K562 (cell line): ENCODE data around the gene SYNPO2. TPM values are rescaled to one million over a fixed set of nuclear protein-coding genes. Genes with fewer than 3 reads are reported as not detected.

Experiments used
- ATAC-seq: fragments of 200-7000 bp; cut with Tn5 transposase; 3 replicates; pipeline ENCODE4 v1.9.1; 2020; ENCODE audit warnings: moderate library complexity
- BruUV-seq: library from RNA; stranded (reverse); fragments of 400-500 nt; replicated peaks from 2 replicates; lab custom pipeline; 2021; lab: Mats Ljungman, UMichigan
- CTCF ChIA-PET: fragments of 300-600 bp; formaldehyde crosslinking; extraction: SDS; loops from one replicate; lab custom pipeline; 2021; ENCODE audit warnings: low intra/inter-chr PET ratio; lab: Yijun Ruan, JAX
- POLR2A ChIA-PET: fragments of 300-600, 350-650 bp; sonication (Branson Sonifier 250); formaldehyde crosslinking; extraction: SDS; loops from one replicate; lab custom pipeline; 2021; ENCODE audit warnings: antibody characterized with exemption, inconsistent platforms; lab: Yijun Ruan, JAX
- DNase-seq, 4 experiments: peaks; one replicate each; pipeline versions ENCODE4 v3.0.0 to v3.0.0-alpha.2; 2011 to 2018; ENCODE audit warnings: low spot score in 3 of 4, mixed read lengths in 3 of 4; ENCODE audit errors: extremely low read depth in 1 of 4
- FAIRE-seq: peaks from 2 replicates; lab custom pipeline; 2011; peaks lifted over from hg19 to GRCh38; lab: Jason Lieb, UNC
- H2AFZ ChIP-seq: 2 replicates; pipeline ENCODE4 v1.6.0; 2011; ENCODE audit warnings: low read depth, low read length, control low read depth, inconsistent platforms
- H3K27ac ChIP-seq: fragments of 200-600 bp; 3 replicates; pipeline ENCODE4 v1.8.0; 2011; ENCODE audit warnings: low read depth, mild to moderate bottlenecking, control low read depth, inconsistent platforms, low read length, moderate library complexity, mixed read lengths; ENCODE audit errors: extremely low read depth
- H3K27me3 ChIP-seq, 2 experiments: fragments of 300-600 bp in 1 of 2; 2 replicates in 1 of 2; 3 replicates in 1 of 2; pipeline versions ENCODE4 v1.6.0 to v1.8.0; 2011; ENCODE audit warnings: inconsistent platforms in 2 of 2, low read length in 2 of 2, mild to moderate bottlenecking in 1 of 2, mixed read lengths in 1 of 2, moderate library complexity in 1 of 2; ENCODE audit not compliant: control insufficient read depth in 2 of 2, insufficient read depth in 2 of 2
- H3K36me3 ChIP-seq: fragments of 300-600 bp; 3 replicates; pipeline ENCODE4 v1.8.0; 2011; ENCODE audit warnings: mild to moderate bottlenecking, low read length, inconsistent platforms; ENCODE audit not compliant: control insufficient read depth, insufficient read depth
- H3K4me1 ChIP-seq, 2 experiments: fragments of 200-600 bp in 1 of 2; replicated peaks in 1 of 2; 2 replicates in 1 of 2; 3 replicates in 1 of 2; pipeline versions ENCODE4 v1.5.1 to v1.8.0; 2011; ENCODE audit warnings: inconsistent platforms in 2 of 2, low read length in 2 of 2, mild to moderate bottlenecking in 1 of 2, mixed read lengths in 1 of 2, moderate library complexity in 1 of 2; ENCODE audit not compliant: control insufficient read depth in 2 of 2, insufficient read depth in 2 of 2
- H3K4me2 ChIP-seq: 2 replicates; pipeline ENCODE4 v1.6.1; 2011; ENCODE audit warnings: low read length, control low read depth, inconsistent platforms, mixed read lengths; ENCODE audit not compliant: insufficient read depth
- H3K4me3 ChIP-seq: fragments of 200-600 bp; sonication (generic), shearing (Covaris generic); 2 replicates; pipeline ENCODE4 v1.5.1; 2016; ENCODE audit warnings: control low read depth, inconsistent platforms
- H3K79me2 ChIP-seq: fragments of 200-600 bp; 3 replicates; pipeline ENCODE4 v1.8.0; 2011; ENCODE audit warnings: low read length, inconsistent platforms; ENCODE audit not compliant: control insufficient read depth, insufficient read depth
- H3K9ac ChIP-seq, 2 experiments: 2 replicates each; pipeline versions ENCODE4 v1.6.0 to v1.6.1; 2011; ENCODE audit warnings: low read depth in 2 of 2, low read length in 2 of 2, control low read depth in 1 of 2, inconsistent platforms in 1 of 2, mild to moderate bottlenecking in 1 of 2, mixed read lengths in 1 of 2; ENCODE audit not compliant: insufficient read depth in 1 of 2
- H3K9me1 ChIP-seq: one replicate; pipeline ENCODE4 v1.6.0; 2011; ENCODE audit warnings: inconsistent platforms, mild to moderate bottlenecking, low read length, moderate library complexity; ENCODE audit not compliant: control insufficient read depth, insufficient read depth
- H3K9me3 ChIP-seq: replicated peaks from 2 replicates; pipeline ENCODE4 v1.5.1; 2011; ENCODE audit warnings: low read depth, low read length, inconsistent platforms; ENCODE audit not compliant: control insufficient read depth, insufficient read depth
- H4K20me1 ChIP-seq: replicated peaks from 2 replicates; pipeline ENCODE4 v1.6.1; 2011; ENCODE audit warnings: low read length, inconsistent platforms, mixed read lengths; ENCODE audit not compliant: control insufficient read depth, insufficient read depth
- ESRRB ChIP-seq: fragments of 250-450 bp; sonication (Bioruptor Pico); IDR thresholded peaks from 2 replicates; pipeline ENCODE4 v1.5.0; 2020; ENCODE audit warnings: mild to moderate bottlenecking, moderate library complexity, borderline replicate concordance
- MCM5 ChIP-seq: fragments of 450-650 bp; IDR thresholded peaks from 2 replicates; pipeline ENCODE4 v1.6.1; 2016; ENCODE audit warnings: low read depth
- NR1H2 ChIP-seq: sonication (generic); formaldehyde crosslinking; IDR thresholded peaks from 2 replicates; pipeline ENCODE4 v1.4.0; 2020; ENCODE audit warnings: mild to moderate bottlenecking, missing genetic modification reagents
- RHOXF2B ChIP-seq: fragments of 250-450 bp; sonication (Bioruptor Pico); conservative IDR thresholded peaks from 2 replicates; pipeline ENCODE4 v1.5.1; 2021
- TEAD4 ChIP-seq, 2 experiments: sonication (generic) in 1 of 2; formaldehyde crosslinking in 1 of 2; IDR thresholded peaks; 2 replicates each; pipeline versions ENCODE4 v1.6.1 to v1.8.0; 2012 to 2022; ENCODE audit warnings: borderline replicate concordance in 1 of 2, inconsistent platforms in 1 of 2, low read length in 1 of 2, mild to moderate bottlenecking in 1 of 2, missing genetic modification reagents in 1 of 2
- ZNF311 ChIP-seq: fragments of 250-450 bp; sonication (Bioruptor Pico); IDR thresholded peaks from 2 replicates; pipeline ENCODE4 v1.4.0; 2020; ENCODE audit warnings: mild to moderate bottlenecking, moderate library complexity
- WGBS: fragments of 100-300 bp; shearing (Covaris generic); methylation state at CpG from one replicate; pipeline ENCODE4 v1.1.6; 2016; ENCODE audit warnings: low coverage, mixed read lengths; ENCODE audit not compliant: insufficient coverage; ENCODE audit errors: missing lambda C conversion rate; 5-methylcytosine and 5-hydroxymethylcytosine counted together
- in situ Hi-C: fragments of 300-500 bp; cut with MboI; formaldehyde crosslinking; loops from 4 replicates; pipeline ENCODE4 v1.15.0; 2018; ENCODE audit warnings: inconsistent platforms, mixed read lengths
- intact Hi-C: fragments of 100-400 bp; cut with micrococcal nuclease; formaldehyde crosslinking; loops from 2 replicates; pipeline ENCODE4 v1.14.2; 2022
- polyA plus RNA-seq, 8 experiments: library from polyadenylated mRNA; depleted of rRNA in 4 of 8; stranded (reverse) in 5 of 8; unstranded in 3 of 8; fragments of >200 nt; fragmentation: Nextera tagmentation in 2 of 8; fragmentation: Illumina TruSeq in 1 of 8; extraction: Ambion mirVana in 2 of 8; extraction: Trizol in 1 of 8; gene quantifications; 2 replicates each; pipeline versions ENCODE4 v1.2.1 to v1.2.3, GENCODE V29; 2011 to 2014; ENCODE audit warnings: inconsistent platforms in 1 of 8, missing spikeins in 1 of 8
- total RNA-seq, 7 experiments: library from RNA; depleted of rRNA in 6 of 7; stranded (reverse); fragments of >200 nt in 6 of 7; fragmentation: Illumina TruSeq in 2 of 7; extraction: Trizol in 2 of 7; gene quantifications; 2 replicates each; pipeline versions ENCODE4 v1.2.1 to v1.2.3, GENCODE V29; 2011 to 2021; ENCODE audit warnings: low replicate concordance in 1 of 7
- TF ChIP-seq, protein P1 (sequence below), 2 experiments: fragments of 450-650 bp; IDR thresholded peaks; 2 replicates each; pipeline ENCODE4 v1.6.1; 2016; ENCODE audit warnings: mild to moderate bottlenecking in 2 of 2, borderline replicate concordance in 1 of 2, low read depth in 1 of 2, moderate library complexity in 1 of 2
- TF ChIP-seq, protein P2 (sequence below): fragments of 450-650 bp; IDR thresholded peaks from 2 replicates; pipeline ENCODE4 v1.6.1; 2016; ENCODE audit warnings: antibody characterized with exemption
- TF ChIP-seq, protein P3 (sequence below): sonication (generic); formaldehyde crosslinking; IDR thresholded peaks from 2 replicates; pipeline ENCODE4 v1.8.1; 2022; ENCODE audit warnings: missing genetic modification reagents

Gene SYNPO2
- total and polyA plus RNA-seq, 9 of the 15 experiments (the other 6 are each of a cell fraction or from before 2014, with no cell fraction given) = 0.03 to 0.18 TPM; not detected in 7

DNA sequence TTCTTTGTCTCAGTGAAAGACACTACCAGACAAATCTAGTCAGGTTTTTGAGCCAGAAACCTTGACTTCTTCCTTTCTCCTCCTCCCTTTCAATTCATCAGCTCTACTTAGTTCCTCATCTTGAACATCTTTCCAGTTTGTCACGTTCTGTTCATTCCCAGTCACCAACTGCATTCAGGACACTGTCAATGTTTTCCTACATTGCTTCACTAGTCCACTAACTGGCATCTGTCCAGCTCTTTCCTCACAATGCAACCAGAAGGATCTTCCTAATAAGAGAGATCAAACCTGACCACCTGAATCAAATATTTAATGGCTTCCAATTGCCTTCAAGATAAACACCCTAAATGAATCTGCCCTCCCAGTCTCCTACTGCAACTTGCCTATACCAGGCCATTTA is 52.5 kb downstream of the SYNPO2 start:
- DNase-seq (no peak), ATAC-seq (no peak), FAIRE-seq (no peak)
- POLR2A ChIA-PET = no interaction called here
- Histone ChIP-seq H3K36me3 (no peaks in the 10 kb centered on the region), H3K9ac (no peak overlapping the region), H3K4me1 (no peaks in the 10 kb centered on the region), H3K4me2 (no peak overlapping the region), H3K9me1 (no peaks in the 10 kb centered on the region), H2AFZ (no peak overlapping the region), H3K9me3 (no peaks in the 10 kb centered on the region), H3K27ac (no peak overlapping the region), H3K27me3 (peaks cover 6 to 8% of the 10 kb centered on the region in 2 experiments; a peak in 3 of 5 replicates), H3K4me3 (no peak overlapping the region), H4K20me1 (no peaks in the 10 kb centered on the region), H3K79me2 (no peaks in the 10 kb centered on the region)
- CTCF ChIA-PET = no interaction called here
- BruUV-seq = no TSS peak
- 0% methylated on average over 1 of the region's 1 CpG for WGBS
- intact Hi-C loops (no loop called here), in situ Hi-C loops (no loop called here)
- TF ChIP-seq, protein P1, sequence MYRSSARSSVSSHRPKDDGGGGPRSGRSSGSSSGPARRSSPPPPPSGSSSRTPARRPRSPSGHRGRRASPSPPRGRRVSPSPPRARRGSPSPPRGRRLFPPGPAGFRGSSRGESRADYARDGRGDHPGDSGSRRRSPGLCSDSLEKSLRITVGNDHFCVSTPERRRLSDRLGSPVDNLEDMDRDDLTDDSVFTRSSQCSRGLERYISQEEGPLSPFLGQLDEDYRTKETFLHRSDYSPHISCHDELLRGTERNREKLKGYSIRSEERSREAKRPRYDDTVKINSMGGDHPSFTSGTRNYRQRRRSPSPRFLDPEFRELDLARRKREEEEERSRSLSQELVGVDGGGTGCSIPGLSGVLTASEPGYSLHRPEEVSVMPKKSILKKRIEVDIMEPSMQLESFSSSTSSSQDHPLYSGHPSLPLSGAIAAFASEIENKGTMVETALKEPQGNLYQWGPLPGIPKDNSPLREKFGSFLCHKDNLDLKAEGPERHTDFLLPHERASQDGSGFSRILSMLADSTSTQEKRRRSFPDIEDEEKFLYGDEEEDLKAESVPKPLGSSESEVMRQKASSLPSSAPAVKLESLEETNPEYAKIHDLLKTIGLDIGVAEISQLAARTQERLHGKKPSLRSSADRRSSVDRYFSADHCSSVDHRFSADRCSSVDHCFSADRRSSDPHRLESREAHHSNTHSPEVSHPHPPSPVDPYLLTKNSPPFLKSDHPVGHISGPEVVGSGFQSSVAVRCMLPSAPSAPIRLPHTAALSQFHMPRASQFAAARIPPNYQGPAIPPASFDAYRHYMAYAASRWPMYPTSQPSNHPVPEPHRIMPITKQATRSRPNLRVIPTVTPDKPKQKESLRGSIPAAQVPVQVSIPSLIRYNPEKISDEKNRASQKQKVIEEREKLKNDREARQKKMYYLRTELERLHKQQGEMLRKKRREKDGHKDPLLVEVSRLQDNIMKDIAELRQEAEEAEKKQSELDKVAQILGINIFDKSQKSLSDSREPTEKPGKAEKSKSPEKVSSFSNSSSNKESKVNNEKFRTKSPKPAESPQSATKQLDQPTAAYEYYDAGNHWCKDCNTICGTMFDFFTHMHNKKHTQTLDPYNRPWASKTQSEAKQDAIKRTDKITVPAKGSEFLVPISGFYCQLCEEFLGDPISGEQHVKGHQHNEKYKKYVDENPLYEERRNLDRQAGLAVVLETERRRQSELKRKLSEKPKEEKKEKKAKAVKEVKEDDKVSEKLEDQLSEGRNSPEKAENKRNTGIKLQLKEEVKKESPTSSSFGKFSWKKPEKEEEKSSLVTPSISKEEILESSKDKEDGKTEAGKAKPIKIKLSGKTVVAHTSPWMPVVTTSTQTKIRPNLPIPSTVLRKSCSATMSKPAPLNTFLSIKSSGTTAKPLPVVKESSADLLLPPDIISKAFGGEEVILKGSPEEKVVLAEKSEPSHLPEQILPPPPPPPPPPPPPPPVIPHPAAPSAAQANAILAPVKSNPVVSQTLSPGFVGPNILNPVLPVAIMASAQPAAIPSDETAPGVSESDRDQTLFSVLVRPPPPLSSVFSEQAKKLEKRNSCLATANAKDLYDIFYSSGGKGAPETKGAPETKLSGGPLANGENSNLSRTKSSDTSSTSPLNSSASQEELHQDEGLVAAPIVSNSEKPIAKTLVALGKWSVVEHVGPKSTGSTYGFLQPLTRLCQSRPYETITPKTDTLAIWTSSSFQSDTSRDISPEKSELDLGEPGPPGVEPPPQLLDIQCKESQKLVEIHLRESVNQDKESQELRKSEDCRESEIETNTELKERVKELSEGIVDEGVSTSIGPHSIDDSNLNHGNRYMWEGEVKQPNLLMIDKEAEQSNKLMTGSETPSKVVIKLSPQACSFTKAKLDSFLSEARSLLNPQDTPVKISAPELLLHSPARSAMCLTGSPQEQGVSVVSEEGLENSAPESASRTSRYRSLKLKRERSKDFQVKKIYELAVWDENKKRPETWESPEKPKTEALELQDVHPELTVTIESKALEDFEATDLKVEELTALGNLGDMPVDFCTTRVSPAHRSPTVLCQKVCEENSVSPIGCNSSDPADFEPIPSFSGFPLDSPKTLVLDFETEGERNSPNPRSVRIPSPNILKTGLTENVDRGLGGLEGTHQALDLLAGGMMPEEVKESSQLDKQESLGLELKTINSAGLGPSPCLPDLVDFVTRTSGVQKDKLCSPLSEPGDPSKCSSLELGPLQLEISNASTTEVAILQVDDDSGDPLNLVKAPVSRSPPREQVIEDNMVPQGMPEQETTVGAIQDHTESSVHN (IDR thresholded peaks at IDR 0.05; ENCODE audit: borderline replicate concordance in 1 of 2, low read depth in 1 of 2) = no peak
- TF ChIP-seq, protein P2, sequence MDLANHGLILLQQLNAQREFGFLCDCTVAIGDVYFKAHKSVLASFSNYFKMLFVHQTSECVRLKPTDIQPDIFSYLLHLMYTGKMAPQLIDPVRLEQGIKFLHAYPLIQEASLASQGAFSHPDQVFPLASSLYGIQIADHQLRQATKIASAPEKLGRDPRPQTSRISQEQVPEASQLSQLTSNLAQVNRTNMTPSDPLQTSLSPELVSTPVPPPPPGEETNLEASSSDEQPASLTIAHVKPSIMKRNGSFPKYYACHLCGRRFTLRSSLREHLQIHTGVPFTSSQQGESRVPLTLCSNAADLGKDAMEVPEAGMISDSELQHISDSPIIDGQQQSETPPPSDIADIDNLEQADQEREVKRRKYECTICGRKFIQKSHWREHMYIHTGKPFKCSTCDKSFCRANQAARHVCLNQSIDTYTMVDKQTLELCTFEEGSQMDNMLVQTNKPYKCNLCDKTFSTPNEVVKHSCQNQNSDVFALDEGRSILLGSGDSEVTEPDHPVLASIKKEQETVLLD = no peak
- TF ChIP-seq ESRRB (no peak), RHOXF2B (CRISPR knock-in tag) (no peak), MCM5 (no peak), NR1H2 (CRISPR knock-in tag) (no peak), TEAD4 (IDR thresholded peaks at IDR 0.05; ENCODE audit: low read length) (no peak), TEAD4 (CRISPR knock-in tag; IDR thresholded peaks at IDR 0.05; ENCODE audit: borderline replicate concordance) (no peak), ZNF311 (CRISPR knock-in tag) (no peak)
- TF ChIP-seq, protein P3, sequence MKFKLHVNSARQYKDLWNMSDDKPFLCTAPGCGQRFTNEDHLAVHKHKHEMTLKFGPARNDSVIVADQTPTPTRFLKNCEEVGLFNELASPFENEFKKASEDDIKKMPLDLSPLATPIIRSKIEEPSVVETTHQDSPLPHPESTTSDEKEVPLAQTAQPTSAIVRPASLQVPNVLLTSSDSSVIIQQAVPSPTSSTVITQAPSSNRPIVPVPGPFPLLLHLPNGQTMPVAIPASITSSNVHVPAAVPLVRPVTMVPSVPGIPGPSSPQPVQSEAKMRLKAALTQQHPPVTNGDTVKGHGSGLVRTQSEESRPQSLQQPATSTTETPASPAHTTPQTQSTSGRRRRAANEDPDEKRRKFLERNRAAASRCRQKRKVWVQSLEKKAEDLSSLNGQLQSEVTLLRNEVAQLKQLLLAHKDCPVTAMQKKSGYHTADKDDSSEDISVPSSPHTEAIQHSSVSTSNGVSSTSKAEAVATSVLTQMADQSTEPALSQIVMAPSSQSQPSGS = no peak
